GM18907 (cell line): ENCODE measurements around the gene CPVL.
"Not testable (repeated sequence)": the region's sequence is repeated elsewhere in the genome, so short reads cannot be mapped to it uniquely, and the experiment has no call there.

ENCODE experiments used
- ATAC-seq: cut with Tn5 transposase; IDR thresholded peaks from one replicate; pipeline ENCODE4 v1.9.1; 2021; ENCODE audit warnings: mild to moderate bottlenecking, moderate library complexity; ENCODE audit not compliant: unreplicated experiment

The CPVL gene

DNA sequence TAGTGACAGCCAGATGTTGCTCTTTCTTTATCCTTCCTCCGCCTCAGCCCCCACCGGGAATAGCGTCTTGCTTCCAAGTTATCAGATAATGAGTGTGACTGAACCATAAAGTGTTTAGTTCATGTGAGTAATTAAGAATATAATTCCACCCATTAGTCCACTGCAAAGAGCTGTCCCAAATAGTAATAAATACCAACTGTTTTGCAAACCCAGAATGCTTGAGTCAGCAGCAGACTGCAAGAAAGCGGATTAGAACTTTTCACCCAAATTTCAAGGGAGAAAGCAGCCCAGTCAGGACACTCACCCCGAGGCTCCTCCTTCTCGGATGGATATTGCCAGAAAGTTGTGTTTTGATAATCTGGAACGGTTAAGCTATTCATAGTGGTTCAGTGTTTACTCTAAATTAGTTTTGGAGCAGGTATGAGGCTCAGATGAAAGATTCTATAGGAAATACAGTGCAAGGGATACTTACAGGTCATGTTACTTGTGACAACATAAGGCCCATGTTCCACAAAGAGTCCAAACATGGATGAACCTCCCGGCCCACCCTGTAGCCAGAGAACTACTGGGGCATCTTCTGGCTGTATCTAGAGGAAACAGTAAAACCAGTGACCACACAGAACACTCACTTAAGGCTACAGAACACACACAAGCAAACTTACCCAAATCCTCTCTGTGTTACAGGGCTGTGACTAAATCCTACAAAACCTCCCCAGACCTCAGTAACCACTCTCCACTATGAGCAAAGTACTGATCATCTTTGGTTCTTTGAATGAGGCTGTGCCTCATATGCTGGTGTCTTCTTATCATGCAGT is 50.5 kb downstream of the CPVL start:
- no peak for ATAC-seq

DNA sequence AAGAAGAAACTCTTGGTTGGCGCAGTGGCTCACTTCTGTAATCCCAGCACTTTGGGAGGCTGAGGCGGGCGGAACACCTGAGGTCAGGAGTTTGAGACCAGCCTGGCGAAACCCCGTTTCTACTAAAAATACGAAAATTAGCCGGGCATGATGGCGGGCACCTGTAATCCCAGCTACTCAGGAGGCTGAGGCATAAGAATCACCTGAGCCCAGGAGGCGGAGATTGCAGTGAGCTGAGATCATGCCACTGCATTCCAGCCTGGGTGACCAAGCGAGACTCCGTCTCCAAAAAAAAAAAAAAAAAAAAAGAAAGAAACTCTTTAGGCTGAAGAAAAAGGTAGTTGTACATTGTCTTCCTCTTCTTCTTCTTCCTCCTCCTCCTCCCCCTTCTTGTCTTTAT is 53.2 kb downstream of the CPVL start:
- not testable (repeated sequence) for ATAC-seq

DNA sequence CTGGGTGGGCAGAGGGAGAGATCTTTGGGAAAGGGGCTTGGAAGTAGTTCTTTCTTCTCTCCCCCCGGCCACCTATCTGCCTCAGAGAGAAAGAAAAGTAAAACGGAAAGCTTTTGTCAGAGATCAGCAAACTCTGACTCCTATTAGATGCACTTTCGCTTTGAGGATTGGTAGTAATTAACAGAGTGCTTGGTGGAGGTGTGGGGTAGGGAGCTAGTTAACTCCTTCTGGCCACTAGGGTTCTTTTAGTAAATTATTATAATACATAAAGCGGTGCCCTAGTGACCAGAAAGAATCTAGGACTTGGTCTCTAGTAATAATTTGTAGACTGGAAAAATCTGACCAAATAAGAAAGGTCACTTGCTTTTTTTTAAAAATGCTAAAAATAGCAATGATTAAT is 54.6 kb downstream of the CPVL start:
- peak; percentile 93 for ATAC-seq

DNA sequence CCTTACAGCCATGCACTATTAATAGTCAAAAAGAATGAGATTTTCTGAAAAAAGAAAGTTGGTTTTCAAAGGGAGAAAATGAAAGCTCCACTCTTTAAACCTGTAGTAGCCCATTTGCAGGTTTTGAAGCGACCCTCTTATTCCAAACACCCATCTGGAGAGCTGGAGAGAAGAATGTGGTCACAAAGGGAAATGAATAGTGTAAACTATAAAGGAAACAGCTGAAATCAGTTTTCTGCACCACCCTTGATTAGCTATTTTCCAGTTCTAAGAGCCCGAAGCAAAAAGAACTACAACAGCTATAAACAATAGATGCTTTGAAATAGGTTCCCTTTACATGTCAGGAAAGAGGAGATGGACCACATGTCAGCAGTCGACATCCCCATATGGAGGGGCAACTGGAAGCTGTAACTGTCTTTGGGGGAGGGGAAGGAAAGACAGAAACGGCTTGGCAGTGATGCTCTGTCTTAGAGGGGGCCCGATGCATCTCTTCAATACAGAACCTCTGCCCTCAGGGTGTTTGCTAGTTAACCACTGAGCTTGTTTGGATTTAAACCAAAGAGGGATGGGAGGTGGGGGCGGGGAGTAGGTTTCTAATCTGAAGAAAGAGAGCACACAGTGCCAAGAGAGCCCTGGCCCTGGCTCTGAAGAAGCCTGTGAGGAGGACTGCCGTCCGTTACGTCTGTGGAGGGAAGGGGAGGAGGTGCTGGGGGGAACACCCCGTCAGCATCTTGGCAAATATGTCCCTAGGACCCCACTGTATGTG is 55.3 kb downstream of the CPVL start:
- peak; percentile 38 for ATAC-seq

DNA sequence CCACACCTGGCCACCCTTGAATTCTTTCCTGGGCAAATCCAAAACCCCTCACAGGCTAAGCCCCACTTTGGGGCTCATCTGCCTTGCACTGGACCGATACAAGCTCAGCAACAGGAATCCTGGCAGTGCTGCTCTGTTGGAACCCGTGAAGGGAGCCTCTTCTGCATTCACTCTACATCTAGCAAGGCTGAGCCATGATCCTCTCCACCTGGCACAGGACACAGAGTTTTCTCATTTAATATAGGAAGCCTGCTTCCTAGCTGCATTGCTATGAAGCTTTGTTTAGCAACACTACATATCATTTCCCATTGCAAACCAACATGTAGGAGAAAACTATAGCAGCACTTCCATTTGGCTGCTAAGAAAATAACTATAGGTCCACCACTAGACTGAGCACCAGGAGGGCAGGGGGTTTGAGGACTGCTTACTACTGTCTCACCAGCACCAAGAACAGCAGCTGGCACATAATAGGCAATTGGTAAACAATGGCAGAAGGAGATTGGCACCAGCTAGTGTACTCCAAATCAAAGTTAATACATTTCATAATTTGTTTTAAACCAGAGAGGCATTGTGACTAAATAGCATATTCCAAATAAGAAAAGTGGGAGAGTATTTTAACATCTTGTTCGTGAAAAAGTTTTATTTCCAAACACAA is 56.1 kb downstream of the CPVL start:
- no peak for ATAC-seq

DNA sequence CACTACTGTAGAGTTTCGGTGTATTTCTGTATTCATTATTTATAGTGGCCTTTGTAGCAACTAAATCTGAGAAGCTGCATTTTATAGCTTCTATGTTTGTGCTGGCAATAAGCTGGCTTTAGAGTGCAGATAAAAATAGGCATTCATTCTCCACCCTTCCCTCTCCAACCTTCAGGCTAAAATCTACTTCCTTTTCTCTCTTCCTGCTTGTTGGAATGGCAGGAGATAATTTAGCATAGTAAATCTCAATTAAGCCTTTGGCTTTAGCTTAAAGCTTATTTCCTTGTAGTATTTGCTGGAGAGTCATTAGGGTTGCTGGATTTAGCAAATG is 58.5 kb downstream of the CPVL start:
- no peak for ATAC-seq

DNA sequence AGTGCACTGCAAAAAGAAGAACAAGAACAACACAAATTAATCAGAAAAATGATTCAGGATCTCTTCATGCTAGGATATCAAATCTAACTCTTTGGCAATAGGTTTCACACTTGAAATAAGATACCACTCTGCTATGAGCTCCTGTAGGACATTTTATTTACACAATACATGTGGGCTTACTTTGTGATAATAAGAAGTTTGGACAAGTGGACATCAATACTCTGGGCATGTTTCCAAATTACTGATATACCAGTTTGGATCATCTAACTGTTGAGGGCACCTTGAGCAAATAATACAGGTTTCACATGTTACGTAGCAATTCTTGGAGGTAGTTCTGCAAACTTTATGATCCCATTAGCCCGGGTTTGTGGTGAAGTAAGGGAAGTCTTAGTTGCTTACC is 59.8 kb downstream of the CPVL start:
- no peak for ATAC-seq

DNA sequence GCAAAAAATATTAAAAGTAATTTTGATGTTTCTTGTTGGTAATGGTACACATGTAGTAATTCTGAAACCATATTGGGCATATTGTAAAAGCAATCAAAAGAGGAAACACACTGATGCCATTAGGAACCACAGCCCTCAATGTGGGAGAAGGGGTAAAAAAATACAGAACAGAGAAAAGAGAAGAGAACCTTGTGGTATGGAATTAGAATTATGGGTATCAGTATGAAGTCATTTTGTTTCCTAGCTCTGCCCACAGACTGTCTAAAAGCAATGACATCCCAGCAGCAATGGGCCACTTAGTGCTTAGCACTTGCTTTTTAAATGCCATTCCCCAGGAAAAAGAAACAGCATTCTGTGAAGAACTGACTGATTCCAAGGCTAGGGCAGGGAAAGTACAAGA is 61.5 kb downstream of the CPVL start:
- ATAC-seq: peak; percentile 84

DNA sequence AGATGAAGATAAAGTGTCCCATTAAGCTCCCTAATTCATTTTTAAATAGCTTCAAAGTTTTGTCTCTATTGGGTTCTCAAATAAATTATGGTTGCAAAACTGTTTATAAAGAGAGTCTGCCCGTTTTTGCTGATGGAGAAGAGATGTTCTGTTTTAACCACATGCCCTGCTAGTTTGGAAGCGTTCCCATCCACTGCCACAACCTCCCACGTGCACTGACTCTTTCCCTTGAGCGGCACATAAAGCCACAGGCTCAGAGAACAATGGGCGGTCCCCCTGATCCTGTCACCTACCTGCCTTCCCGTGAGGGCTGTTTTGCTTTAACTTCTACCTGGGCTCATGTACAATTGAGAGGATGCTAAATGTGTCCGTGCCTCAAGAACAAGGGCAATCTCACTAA is 65.5 kb downstream of the CPVL start:
- no peak for ATAC-seq

DNA sequence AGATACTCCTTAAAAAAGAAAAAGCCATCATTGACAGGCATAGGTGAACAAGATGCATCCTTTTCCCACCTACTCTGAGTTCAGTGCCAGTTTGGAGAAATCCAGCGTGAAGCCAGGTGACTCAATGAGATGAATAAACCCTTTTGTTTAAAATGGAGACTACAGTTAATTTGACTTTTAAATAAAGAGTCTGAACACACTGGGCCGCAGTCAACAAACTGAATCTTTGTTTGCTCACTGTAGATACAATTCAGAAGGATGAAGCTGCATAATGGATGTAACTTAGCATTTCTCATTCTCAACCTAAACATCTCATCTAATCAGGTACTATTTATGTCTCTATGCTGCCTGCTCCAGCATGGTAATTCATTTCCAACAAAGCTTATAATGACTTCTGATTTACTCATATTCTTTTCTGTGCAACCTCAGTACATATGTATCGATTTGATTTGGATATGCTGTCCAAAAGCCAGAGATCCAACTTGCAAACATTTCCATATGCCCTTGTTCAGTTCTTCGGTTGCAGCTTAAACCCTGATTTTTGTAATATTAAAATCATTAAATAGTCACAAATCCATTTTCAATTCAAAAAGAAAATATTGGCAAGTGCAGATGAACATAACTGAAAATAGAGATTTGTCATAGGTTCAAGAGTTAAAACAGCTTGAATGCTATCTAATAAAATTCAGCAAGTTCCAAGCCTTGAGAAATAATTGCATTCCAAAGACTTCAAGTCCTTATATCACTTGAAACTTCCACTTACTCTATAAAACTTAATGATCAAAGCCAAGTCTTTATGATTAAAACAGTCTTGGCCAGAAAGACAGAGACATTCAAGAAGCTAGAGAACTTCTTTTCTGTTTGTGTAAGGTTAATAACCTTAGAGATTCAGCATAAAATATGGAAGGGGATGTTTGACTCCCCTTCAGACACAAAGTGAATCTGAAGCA is 67.8 kb downstream of the CPVL start:
- ATAC-seq: no peak

DNA sequence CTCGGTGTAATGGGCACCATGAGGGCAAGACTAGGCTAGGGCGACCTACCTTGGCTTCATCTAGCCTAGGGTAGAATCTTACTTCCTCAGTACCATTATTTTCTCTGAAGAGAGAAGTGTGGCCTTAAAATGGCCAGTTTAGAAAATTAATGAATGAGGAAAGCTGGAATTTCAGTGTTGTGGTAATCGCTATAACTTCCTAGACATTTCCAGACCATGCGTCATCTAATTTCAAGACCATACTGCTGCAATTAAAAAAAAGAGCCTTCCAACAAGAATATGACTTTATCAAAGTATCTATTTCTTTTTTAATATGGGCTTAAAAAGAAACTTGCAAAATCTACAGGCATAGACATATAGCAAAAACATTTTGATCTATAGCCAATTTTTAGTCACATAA is 68.5 kb downstream of the CPVL start:
- ATAC-seq: no peak

DNA sequence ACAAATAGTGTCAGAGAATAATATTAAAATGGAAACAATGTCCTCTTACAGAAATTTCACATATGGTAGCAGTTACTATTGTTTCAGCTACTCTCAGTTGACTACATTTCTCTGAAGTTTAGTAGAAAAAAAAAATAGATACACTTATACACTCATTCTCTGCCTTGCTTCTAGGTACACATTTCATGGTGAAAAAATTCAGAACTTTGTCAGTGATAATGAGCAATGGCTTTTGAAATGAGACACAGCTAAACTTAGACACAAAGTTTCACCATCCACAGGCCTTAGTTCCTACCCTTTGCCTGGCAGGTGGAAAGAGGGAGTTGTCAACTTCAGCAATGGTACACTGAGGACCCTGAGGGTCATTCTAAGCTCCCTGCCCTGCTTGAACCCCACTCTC is 69.2 kb downstream of the CPVL start:
- ATAC-seq: no peak

DNA sequence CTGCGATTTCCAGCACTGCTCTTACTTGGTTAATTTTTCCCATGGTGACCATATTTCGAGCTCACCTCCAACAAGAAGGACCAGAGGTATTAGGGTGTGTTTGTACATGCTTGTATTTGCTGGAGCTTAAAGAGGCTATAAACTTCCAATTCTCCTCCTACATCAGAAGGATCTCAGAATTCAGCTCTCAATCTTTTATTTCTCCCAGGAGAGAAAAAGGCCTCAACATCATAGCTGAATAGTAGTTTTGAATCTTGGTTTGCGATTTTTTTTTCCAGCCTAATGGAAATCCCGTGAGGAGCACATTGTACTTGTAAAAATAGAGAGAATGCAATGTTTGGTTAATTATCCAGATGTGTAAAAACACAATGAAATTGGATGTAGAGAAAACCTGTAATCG is 69.7 kb downstream of the CPVL start:
- no peak for ATAC-seq

DNA sequence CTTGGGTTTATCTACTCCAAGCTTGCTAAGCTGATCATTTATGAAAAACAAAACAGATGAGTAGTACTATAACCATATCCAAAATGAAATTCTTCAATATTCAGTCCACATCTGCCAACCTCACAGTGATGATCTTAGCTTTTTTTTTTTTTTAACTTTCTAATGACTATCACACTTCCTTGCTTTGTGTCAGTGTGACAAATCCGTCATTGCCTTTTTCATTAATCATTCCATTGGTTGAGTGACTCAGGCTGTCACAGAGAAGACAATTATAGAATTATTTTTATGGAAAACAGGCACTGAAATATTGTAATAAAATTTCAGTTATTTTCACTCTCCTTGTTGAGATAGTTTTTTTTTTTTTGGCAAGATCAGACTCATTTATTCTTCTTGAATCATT is 70.7 kb downstream of the CPVL start:
- no peak for ATAC-seq

DNA sequence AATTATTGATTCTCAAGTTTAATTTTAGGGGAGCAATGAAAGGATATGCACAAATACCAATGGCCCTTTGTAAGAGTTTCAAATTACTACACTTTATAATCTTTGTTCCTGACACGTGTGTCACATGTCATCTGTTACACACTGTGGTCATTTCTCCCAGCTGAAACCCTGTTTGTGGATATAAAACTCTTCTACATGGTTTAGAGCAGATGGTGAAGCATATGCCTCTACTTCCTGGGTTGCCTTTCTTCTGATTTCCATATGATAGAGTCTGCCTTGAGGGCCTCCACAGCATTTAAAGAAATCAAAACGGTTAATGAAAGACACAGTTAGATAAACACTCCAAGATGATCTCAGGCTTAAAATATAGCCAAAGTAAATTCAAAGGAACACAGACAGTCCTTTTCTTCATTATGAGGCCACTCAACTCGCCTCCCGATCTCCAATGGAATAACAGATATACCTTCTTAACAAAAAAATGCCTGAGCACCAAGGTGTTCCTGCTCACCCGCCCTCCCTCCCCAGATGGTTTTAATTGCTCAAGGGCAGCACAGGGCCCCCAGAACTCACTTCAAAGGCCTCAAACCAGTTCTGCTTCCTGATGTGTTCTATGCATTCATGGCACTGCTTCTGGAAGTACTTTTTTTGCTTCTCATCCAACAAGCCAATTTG is 75.0 kb downstream of the CPVL start:
- ATAC-seq: no peak

DNA sequence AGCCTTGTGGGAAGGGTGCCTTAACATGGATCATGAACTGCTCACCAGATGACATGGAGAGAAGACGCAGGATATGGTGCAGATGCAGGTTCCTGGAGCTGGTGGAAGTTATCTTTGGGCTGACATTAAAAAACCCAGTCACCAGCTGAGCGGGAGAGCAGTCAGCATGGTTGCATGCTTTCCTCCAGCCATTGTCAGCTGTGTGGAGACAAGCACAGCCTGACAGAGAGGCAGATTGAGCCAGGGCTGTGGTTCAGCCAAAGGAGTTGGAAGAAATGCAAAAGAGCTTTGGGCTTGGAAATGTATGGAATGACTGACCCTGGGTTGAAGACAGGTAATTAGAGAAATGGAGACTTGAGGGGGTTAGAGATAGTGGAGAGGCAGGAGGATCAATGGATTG is 79.7 kb downstream of the CPVL start:
- no peak for ATAC-seq

DNA sequence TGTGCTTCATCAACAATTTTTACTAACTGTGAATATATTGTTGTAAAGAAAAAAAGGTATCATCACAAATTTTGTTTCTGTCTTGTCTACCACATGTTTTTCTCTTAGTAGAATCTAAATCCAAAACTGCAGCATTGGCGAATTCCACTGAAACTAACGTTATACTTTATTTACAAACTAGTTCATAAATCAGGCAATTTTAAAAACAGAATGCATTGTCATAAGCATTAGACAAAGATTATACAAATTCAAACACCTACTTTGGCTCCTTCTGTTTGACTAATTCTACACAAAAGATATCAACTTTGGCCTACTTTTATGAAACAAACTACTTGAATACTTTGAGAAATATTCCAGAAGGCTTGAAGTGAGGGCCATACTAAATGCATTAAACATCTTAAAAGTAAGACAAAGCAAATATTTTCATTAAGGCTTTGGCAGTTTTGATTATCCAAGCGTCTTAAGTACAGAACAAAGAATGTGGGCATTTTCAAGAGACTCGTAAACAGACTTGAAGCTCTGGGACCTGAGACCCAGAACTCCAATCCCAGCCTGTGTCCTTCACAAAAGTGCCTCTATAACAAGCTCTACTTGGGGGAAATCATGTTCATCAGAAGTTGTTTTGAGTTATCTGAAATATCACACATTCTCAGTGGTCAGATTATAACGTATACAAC is 81.0 kb downstream of the CPVL start:
- ATAC-seq: no peak

DNA sequence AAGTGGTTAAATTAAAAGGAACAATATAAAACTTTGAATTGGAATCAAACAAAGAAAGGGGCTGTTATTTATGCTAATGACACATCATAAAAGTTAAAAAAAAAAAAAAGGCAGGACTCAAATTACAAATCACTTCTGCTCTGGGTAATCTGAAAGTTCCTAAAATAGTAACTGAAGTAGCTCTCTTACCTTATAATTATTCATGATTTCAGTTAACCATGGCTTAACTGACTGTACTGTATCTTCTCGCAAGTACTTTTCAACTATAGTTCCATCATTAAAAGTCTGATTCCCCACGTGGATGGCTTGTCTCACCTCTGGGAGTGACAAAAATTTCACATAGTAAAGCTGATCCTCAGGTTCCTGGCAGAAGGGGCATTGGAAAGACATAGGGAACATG is 82.5 kb downstream of the CPVL start:
- no peak for ATAC-seq

DNA sequence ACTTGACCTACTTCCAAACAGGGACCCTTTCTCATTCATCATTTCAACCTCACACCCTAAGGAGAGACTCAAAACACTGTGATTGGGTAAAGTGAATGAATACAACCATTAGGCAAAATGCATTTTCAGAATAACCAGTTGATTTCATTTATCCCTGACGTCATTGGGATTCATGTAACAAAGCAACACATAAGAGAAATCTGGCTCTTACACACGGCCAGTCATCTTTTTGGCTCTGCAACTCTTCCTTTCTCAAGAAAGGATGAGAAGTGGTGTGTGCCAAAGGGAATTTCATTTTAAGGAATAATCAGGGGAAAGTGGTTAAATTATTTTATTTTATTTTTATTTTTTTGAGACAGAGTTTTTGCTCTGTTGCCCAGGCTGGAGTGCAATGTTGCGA is 83.1 kb downstream of the CPVL start:
- no peak for ATAC-seq
